ENCODE data around the gene CHRNA4.

Gene CHRNA4

GRCh38 chr20:63314015-63314471 is 47.1 kb downstream of the CHRNA4 start:
- H3K4me3 ChIP-seq (ENCODE audit: low read depth, low read length), result no peak overlapping the region
- no peak for TF ChIP-seq CTCF (IDR thresholded peaks at IDR 0.05; ENCODE audit: control insufficient read depth, extremely low read depth, insufficient read depth)
- no peak for DNase-seq (ENCODE audit: low read depth)

- DNase-seq (ENCODE audit: low read depth), result no peak
- H3K4me3 ChIP-seq (ENCODE audit: low read depth, low read length), result no peak overlapping the region
- no peak for TF ChIP-seq CTCF (IDR thresholded peaks at IDR 0.05; ENCODE audit: control insufficient read depth, extremely low read depth, insufficient read depth)
These were observed 47.7 kb downstream of the CHRNA4 start for GRCh38 chr20:63313349-63314014.

- TF ChIP-seq CTCF (IDR thresholded peaks at IDR 0.05; ENCODE audit: control insufficient read depth, extremely low read depth, insufficient read depth), result no peak
- DNase-seq (ENCODE audit: low read depth), result no peak
- H3K4me3 ChIP-seq (ENCODE audit: low read depth, low read length), result no peak overlapping the region
These were observed 48.3 kb downstream of the CHRNA4 start for GRCh38 chr20:63312690-63313348.

- DNase-seq (ENCODE audit: low read depth), result no peak
- no peak for TF ChIP-seq CTCF (IDR thresholded peaks at IDR 0.05; ENCODE audit: control insufficient read depth, extremely low read depth, insufficient read depth)
- H3K4me3 ChIP-seq (ENCODE audit: low read depth, low read length), result no peak overlapping the region
These were observed 48.9 kb downstream of the CHRNA4 start for GRCh38 chr20:63312273-63312672.

- DNase-seq (ENCODE audit: low read depth), result no peak
- no peak overlapping the region for H3K4me3 ChIP-seq (ENCODE audit: low read depth, low read length)
- TF ChIP-seq CTCF (IDR thresholded peaks at IDR 0.05; ENCODE audit: control insufficient read depth, extremely low read depth, insufficient read depth), result no peak
These were observed 49.3 kb downstream of the CHRNA4 start for GRCh38 chr20:63311833-63312243.

- H3K4me3 ChIP-seq (ENCODE audit: low read depth, low read length), result no peak overlapping the region
- TF ChIP-seq CTCF (IDR thresholded peaks at IDR 0.05; ENCODE audit: control insufficient read depth, extremely low read depth, insufficient read depth), result no peak
- no peak for DNase-seq (ENCODE audit: low read depth)
These were observed 49.8 kb downstream of the CHRNA4 start for GRCh38 chr20:63311186-63311832.

Data from LNCaP clone FGC (cell line).